ENCODE data around the gene TAF4B.
"Not testable (repeated sequence)": the region's sequence is repeated elsewhere in the genome, so short reads cannot be mapped to it uniquely, and the experiment has no call there.

The TAF4B gene

GRCh38 chr18:26258711-26259110, 32.5 kb downstream of the TAF4B start:
- TF ChIP-seq, protein P1, sequence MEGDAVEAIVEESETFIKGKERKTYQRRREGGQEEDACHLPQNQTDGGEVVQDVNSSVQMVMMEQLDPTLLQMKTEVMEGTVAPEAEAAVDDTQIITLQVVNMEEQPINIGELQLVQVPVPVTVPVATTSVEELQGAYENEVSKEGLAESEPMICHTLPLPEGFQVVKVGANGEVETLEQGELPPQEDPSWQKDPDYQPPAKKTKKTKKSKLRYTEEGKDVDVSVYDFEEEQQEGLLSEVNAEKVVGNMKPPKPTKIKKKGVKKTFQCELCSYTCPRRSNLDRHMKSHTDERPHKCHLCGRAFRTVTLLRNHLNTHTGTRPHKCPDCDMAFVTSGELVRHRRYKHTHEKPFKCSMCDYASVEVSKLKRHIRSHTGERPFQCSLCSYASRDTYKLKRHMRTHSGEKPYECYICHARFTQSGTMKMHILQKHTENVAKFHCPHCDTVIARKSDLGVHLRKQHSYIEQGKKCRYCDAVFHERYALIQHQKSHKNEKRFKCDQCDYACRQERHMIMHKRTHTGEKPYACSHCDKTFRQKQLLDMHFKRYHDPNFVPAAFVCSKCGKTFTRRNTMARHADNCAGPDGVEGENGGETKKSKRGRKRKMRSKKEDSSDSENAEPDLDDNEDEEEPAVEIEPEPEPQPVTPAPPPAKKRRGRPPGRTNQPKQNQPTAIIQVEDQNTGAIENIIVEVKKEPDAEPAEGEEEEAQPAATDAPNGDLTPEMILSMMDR (conservative IDR thresholded peaks at IDR 0.05; ENCODE audit: control insufficient read depth, insufficient read depth, low read depth, low read length), result no peak

DNA sequence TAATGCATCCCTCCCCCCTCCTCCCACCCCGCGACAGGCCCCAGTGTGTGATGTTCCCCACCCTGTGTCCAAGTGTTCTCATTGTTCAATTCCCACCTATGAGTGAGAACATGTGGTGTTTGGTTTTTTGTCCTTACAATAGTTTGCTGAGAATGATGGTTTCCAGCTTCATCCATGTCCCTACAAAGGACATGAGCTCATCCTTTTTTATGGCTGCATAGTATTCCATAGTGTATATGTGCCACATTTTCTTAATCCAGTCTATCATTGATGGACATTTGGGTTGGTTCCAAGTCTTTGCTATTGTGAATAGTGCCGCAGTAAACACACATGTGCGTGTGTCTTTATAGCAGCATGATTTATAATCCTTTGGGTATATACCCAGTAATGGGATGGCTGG, 33.2 kb downstream of the TAF4B start:
- DNase-seq (ENCODE audit: low read depth); H3K4me3 ChIP-seq (ENCODE audit: control insufficient read depth, low read depth, low read length): not testable (repeated sequence)

More at GRCh38 chr18:26258711-26259110, 32.5 kb downstream of the TAF4B start:
- no peak overlapping the region for H3K4me3 ChIP-seq (ENCODE audit: control insufficient read depth, low read depth, low read length)
- no peak for DNase-seq (ENCODE audit: low read depth)

GRCh38 chr18:26262156-26262555, 35.9 kb downstream of the TAF4B start:
- no peak overlapping the region for H3K4me3 ChIP-seq (ENCODE audit: control insufficient read depth, low read depth, low read length)
- DNase-seq (ENCODE audit: low read depth), result no peak
- TF ChIP-seq, protein P1 (conservative IDR thresholded peaks at IDR 0.05; ENCODE audit: control insufficient read depth, insufficient read depth, low read depth, low read length), result no peak

GRCh38 chr18:26267357-26267930, 41.2 kb downstream of the TAF4B start:
- no peak overlapping the region for H3K4me3 ChIP-seq (ENCODE audit: control insufficient read depth, low read depth, low read length)
- TF ChIP-seq, protein P1 (conservative IDR thresholded peaks at IDR 0.05; ENCODE audit: control insufficient read depth, insufficient read depth, low read depth, low read length), result no peak
- no peak for DNase-seq (ENCODE audit: low read depth)

GRCh38 chr18:26268454-26268853, 42.2 kb downstream of the TAF4B start:
- TF ChIP-seq, protein P1 (conservative IDR thresholded peaks at IDR 0.05; ENCODE audit: control insufficient read depth, insufficient read depth, low read depth, low read length), result no peak
- peak; percentile 21 for DNase-seq (ENCODE audit: low read depth)
- no peak overlapping the region for H3K4me3 ChIP-seq (ENCODE audit: control insufficient read depth, low read depth, low read length)

- no peak overlapping the region for H3K4me3 ChIP-seq (ENCODE audit: control insufficient read depth, low read depth, low read length)
- no peak for DNase-seq (ENCODE audit: low read depth)
- TF ChIP-seq, protein P1 (conservative IDR thresholded peaks at IDR 0.05; ENCODE audit: control insufficient read depth, insufficient read depth, low read depth, low read length), result no peak
Measured at GRCh38 chr18:26271917-26272549, 45.8 kb downstream of the TAF4B start.

- DNase-seq (ENCODE audit: low read depth), result no peak
- H3K4me3 ChIP-seq (ENCODE audit: control insufficient read depth, low read depth, low read length), result no peak overlapping the region
- TF ChIP-seq, protein P1 (conservative IDR thresholded peaks at IDR 0.05; ENCODE audit: control insufficient read depth, insufficient read depth, low read depth, low read length), result no peak
Measured at GRCh38 chr18:26277374-26277773, 51.1 kb downstream of the TAF4B start.

Data from fibroblast of mammary gland (primary cell).